COLO829 (cell line): ENCODE data around the gene MYT1.
"Not testable (repeated sequence)": the region's sequence is repeated elsewhere in the genome, so short reads cannot be mapped to it uniquely, and the experiment has no call there.

Experiments used
- DNase-seq: peaks from one replicate; pipeline ENCODE4 v3.0.0; 2012; ENCODE audit warnings: low spot score

The MYT1 gene

GRCh38 chr20:64169091-64169560, 4.9 kb downstream of the MYT1 start:
- DNase-seq: no peak

DNA sequence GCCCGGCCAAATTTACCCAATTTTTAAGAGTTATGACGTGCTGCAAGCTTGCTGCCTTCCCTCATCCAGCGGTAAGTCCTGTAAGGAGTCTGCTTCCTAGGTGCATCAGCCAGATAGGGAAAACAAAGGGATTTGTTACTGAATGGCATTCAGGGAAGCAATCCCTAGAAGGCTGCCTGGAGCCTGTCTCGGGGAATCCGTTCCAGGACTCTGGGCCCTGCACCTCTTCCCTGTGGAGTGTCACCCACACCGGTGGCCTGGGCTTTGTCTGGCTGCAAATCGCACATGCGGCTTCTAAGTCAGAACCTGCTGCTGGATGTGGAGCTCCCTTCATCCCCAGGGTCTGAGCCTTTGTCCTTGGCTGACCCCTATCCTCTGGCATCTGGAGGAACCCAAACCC, 7.0 kb downstream of the MYT1 start:
- no peak for DNase-seq

DNA sequence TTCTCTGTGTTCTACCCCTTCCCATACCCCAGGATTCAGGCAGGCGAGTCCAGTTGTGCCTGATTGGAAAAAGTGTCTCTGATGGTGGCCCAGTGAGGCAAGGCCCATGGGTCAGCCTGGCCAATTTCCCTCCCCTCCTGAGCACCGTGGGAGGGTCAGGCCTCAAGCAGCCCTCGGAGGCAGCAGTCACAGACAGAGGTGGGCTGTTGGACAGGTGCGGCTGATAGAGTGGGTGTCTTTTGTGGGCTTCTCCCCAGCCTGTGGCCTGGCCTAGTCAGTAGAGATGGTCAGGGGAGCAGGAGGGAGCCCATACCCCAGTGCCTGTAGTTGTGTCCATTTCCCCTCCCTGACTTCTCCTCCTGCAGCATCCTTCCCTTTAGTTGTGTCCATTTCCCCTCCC, 8.9 kb downstream of the MYT1 start:
- DNase-seq: no peak

DNA sequence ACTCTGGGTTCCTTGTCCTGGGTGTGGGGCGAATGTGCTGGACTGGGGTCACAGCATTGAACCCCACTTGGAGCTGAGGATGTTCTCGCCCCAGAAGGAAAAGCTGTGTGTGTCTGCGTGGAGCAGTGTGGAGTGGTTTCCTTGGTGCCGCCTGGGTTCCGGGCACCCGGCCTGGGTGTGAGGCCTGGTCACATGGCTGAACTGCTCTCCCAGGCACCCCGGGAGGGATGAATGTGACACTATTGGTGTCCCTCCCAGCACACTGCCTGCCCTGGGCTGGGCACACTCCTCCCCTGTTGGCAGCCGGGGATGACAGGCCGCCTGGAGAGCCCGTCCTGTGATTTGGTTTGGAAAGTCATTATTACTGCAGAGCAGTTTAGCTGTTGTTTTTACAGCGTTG, 12.3 kb downstream of the MYT1 start:
- DNase-seq: no peak

DNA sequence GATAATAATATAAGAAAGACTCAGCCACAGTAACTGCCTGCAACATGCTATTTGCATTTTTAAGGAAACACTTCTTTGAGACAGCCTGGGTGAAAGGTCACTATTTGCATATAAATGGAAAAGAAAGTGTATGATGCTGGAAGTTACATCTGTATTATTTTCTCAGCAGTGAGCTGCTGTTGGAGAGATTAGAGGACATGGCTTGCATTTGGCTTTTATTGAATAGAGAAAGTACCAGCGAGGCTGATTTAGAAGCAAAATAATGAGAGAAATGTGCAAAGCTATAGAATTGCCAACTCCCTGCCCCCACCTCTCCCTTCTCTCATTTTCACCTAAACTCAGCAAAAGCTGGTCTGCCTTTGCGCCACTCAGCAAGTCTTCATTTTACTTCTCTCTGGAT, 12.7 kb downstream of the MYT1 start:
- no peak for DNase-seq

GRCh38 chr20:64177384-64177783, 13.1 kb downstream of the MYT1 start:
- DNase-seq: no peak

DNA sequence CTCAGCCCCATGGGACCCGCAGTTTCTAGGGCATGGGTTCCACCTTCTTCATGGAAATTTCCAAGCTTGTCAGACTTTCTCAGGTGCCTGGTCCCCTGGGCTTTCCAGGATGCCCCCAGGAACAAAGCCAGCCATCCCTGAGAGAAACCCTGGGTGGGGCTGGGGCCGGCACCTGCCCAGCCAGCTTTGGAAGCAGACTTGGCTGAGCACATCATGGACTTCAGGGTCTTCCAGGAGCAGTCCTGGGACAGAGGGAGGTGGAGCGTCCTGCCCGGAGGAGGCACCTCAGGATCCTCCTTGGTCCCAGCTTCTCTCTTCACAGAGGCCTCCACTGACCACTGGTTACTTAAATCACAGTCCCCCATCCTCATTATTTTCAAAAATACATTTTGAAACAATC, 13.5 kb downstream of the MYT1 start:
- no peak for DNase-seq

DNA sequence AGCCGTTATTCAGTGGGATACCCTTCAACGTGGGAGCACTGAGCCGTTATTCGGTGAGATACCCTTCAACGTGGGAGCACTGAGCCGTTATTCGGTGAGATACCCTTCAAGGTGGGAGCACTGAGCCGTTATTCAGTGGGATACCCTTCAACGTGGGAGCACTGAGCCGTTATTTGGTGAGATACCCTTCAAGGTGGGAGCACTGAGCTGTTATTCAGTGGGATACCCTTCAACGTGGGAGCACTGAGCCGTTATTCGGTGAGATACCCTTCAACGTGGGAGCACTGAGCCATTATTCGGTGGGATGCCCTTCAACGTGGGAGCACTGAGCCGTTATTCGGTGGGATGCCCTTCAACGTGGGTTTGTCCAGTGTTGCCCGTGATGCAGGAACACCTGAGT, 14.7 kb downstream of the MYT1 start:
- not testable (repeated sequence) for DNase-seq

GRCh38 chr20:64179805-64180204, 15.6 kb downstream of the MYT1 start:
- DNase-seq: no peak

DNA sequence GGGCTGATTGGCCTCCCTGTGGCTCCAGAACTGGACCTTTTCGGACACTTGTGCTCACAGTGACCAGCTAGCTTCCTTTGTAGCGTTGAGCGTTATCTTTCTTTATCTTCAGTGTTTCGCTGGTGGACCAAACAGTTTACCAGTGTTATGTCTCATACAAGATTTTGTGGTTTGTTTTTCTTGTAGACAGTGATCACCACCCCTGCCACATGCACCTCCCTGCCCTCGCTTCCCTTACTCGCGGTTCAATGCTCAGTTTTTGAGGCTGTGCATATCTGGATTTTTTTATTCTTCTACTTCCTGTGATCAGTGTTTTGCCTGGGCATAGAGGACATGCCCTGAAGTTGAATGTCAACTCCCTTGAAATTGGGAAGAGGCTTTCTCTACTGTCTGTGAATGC, 16.4 kb downstream of the MYT1 start:
- no peak for DNase-seq

GRCh38 chr20:64181391-64181790, 17.1 kb downstream of the MYT1 start:
- DNase-seq: no peak

GRCh38 chr20:64182146-64182865, 18.1 kb downstream of the MYT1 start:
- no peak for DNase-seq

DNA sequence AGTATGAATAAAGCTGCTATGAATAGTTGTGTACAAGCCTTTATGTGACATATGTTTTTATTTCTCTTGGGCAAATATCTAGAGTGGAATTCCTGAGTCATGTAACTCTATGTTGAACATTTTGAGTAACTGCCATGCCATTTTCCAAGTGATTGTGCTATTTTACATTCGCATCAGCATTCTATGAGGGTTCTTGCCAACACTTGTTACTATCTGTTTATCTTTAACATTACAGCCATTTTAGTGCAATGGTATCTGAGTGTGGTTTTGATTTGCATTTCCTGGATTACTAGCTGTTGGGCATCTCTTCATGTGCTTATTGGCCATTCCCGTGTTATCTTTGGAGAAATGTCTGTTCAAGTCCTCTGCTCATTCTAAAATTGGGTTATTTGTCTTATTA, 19.1 kb downstream of the MYT1 start:
- DNase-seq: no peak

GRCh38 chr20:64184795-64185194, 20.5 kb downstream of the MYT1 start:
- no peak for DNase-seq

DNA sequence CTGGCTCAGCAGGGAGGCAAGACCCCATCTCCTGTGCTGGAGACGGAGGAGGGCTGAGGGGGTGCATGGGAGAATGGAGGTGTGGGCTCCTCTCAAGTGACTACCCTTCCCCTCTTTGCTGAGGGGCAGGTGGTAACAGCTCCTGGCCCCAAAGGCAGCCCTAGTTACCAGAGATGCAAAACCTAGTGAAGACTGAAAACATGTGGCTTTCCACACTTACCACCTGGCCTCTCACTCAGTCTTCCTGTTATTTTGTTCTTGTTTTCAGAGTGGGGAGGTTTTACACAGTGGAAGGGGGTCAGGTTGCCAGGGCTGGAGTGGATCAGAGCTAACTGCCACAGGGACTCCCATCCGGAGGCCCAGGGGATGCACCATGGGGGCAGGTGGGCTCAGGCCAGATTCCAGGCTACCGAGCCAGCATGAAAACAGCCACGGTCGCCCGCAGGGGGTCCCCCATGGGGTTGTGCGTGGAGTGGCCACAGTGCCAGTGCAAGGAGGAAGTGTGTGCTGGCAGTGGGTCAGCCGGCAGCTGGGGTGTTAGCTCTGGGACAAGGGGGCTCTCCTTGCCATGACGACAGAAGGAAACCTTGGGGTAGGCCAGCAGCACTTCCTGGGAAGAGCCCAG, 21.1 kb downstream of the MYT1 start:
- no peak for DNase-seq

- no peak for DNase-seq
These were observed 21.9 kb downstream of the MYT1 start for GRCh38 chr20:64186071-64186598.

DNA sequence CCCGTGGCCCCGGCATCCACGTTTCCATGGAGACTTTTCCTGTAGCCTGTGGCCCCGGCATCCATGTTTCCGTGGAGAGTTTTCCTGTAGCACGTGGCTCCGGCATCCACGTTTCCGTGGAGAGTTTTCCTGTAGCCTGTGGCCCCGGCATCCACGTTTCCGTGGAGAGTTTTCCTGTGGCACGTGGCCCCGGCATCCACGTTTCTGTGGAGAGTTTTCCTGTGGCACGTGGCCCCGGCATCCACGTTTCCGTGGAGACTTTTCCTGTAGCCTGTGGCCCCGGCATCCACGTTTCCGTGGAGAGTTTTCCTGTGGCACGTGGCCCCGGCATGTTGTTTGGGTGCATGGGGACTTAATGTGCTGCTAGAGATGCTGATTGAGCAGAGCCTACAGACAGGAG, 23.0 kb downstream of the MYT1 start:
- DNase-seq: not testable (repeated sequence)

DNA sequence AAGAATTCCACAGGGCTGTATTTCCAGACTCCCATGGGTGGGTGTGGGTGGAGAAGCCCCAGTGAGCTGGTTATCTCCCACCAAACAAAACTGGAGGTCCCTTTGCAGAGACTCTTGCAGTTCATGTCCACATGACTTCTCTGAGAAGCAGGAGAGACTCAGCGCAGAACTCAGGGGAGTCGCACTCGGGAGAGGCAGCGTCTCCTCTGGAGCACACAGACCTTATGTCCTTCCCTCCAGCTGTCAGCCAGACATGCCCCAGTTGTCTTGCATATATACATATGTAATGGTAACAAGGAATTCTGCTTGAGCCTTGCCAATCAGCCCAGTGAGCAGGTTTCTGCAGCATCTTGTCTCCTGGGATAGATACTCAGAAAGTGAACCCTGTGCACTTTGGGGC, 23.8 kb downstream of the MYT1 start:
- no peak for DNase-seq

- DNase-seq: peak; percentile 100
These were observed 24.7 kb downstream of the MYT1 start for GRCh38 chr20:64188682-64189529.

- DNase-seq: no peak
These were observed 25.3 kb downstream of the MYT1 start for GRCh38 chr20:64189530-64189966.

GRCh38 chr20:64189986-64190385, 25.7 kb downstream of the MYT1 start:
- no peak for DNase-seq

DNA sequence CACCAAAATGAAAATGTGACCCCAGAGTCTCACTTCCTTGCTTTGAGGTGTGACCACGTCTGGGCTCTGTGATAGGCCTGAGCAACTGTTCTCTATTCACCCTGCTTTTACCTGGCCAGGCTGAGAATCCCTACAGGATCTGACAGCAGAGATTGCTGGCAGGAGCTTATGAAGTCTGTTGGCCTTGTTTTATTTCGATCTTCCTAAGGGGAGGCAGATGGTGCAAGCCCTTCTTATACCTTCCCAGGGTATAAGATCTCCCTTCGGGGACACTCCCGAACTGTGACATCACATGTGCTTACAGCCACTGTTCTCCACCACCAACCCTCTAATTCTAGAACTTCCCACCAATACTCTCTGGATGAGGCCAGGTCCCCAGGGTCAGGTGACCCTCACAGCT, 26.8 kb downstream of the MYT1 start:
- no peak for DNase-seq

- no peak for DNase-seq
These were observed 28.2 kb downstream of the MYT1 start for GRCh38 chr20:64192406-64192805.
